HG03135 (cell line): Measurements from ENCODE around the gene RAB44.
"Not testable (repeated sequence)": the region's sequence is repeated elsewhere in the genome, so short reads cannot be mapped to it uniquely, and the experiment has no call there.

Experiments
- ATAC-seq: cut with Tn5 transposase; IDR thresholded peaks from one replicate; pipeline ENCODE4 v1.9.1; 2021; ENCODE audit warnings: mild to moderate bottlenecking, moderate library complexity; ENCODE audit not compliant: unreplicated experiment

RAB44 gene

DNA sequence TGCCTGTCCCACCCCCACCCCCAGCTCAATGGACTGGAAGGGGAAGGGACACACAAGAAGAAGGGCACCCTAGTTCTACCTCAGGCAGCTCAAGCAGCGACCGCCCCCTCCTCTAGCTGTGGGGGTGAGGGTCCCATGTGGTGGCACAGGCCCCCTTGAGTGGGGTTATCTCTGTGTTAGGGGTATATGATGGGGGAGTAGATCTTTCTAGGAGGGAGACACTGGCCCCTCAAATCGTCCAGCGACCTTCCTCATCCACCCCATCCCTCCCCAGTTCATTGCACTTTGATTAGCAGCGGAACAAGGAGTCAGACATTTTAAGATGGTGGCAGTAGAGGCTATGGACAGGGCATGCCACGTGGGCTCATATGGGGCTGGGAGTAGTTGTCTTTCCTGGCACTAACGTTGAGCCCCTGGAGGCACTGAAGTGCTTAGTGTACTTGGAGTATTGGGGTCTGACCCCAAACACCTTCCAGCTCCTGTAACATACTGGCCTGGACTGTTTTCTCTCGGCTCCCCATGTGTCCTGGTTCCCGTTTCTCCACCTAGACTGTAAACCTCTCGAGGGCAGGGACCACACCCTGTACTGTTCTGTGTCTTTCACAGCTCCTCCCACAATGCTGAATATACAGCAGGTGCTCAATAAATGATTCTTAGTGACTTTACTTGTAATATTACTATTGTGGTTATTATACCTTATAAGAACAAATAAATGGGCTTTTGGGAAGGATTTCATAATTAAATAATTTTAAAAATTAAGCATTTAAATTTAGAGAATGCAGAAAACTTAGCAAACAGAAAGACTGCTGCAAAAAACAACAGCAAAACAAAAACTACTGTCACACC lies 10.7 kb upstream of the RAB44 start:
- no peak for ATAC-seq

DNA sequence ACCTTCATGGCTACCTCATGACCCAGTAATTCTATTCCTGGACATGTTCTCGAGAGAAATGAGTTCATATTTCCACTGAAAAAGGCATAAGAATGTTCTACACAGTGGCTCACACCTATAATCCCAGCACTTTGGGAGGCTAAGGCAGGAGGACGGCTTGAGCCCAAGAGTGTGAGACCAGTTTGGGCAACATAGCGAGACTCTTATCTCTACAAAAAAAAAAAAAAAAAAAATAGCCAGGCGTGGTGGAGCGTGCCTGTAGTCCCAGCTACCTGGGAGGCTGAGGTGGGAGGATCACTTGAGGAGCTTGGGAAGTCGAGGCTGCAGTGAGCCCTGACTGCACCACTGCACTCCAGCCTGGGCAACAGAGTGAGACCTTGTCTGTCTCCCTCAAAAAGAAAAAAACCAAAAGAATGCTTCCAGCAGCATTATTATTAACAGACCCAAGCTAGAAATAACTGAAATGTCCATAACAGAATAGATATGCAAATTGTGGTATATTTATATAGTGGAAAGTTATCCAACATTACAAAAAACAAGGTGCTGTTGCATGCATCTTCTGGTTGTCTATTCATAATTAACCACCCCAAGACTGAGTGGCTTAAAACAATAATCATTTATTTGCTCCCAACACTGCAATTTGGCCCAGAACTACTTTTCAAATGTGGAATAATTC lies 9.4 kb upstream of the RAB44 start:
- ATAC-seq = no peak

DNA sequence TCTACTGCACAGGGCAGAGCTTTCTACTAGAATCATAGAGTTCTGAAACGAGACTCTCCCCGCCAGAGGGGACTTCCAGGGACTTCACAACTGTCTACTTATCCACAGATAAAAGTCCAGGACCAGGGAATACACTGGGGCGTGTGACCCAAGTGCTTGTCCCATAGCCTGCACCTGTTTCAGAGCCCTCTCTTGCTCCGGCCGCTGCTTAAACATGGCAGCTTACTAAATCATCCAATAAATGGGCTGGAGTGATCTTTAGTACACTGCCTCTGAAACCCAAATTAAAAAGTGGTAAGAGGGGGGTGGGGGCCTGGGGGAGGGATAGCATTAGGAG lies 8.9 kb upstream of the RAB44 start:
- no peak for ATAC-seq

DNA sequence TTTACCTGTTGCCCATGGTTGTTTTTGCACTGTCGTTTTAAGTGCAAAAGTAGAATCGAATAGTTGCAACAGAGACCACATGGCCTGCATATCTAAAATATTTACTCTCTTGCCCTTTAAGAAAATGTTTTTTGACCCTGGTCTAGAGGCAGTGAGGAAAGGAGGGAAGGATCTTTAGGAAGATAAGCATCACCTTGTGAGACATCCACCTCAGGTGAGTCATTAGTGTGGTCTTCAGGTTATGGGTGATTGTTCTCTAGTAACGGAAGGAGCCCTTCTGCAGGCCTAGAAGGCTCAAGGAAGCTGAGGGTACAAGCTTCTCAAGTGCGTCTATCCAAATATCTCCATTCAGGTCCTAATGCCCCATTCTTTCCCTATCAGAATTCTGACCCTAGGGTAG lies 6.6 kb upstream of the RAB44 start:
- ATAC-seq = no peak

DNA sequence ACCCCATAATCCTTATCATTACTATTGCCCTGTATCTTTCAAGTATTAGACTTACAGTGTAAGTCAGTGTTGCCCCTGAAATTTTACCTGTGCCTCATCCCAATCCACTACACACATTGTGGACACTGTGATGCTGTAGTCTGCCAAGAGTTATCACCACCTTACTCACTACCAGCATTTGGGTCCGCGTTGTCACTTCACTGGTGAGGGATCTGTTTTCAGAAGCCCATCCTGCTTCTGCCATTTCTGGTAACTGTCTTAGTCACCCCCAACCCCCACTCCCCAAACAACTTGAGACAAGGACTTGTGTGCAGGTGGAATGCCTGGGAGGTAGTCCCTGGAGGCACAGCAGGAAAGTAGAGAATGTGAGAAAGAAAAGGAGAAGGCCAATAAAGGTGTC lies 6.0 kb upstream of the RAB44 start:
- ATAC-seq = no peak

DNA sequence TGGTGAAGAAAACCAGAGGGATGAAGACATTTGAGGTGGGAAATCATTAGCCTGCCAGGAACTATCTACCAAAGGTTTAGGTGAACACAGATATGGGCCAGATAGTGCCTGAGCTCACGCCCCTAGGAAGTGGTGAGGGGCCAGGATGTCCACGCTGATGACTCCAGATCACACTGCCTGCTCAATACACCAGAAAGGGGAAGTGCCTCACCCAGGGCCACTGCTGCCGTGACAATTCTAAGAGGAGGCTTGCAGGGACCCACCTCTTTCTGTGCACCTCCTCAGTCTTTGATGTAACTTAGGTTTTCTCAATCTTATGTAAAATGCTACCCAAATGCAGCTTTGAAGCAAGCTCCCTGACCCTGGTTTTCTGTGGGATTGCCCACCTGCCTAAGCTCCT lies 5.4 kb upstream of the RAB44 start:
- ATAC-seq = no peak

DNA sequence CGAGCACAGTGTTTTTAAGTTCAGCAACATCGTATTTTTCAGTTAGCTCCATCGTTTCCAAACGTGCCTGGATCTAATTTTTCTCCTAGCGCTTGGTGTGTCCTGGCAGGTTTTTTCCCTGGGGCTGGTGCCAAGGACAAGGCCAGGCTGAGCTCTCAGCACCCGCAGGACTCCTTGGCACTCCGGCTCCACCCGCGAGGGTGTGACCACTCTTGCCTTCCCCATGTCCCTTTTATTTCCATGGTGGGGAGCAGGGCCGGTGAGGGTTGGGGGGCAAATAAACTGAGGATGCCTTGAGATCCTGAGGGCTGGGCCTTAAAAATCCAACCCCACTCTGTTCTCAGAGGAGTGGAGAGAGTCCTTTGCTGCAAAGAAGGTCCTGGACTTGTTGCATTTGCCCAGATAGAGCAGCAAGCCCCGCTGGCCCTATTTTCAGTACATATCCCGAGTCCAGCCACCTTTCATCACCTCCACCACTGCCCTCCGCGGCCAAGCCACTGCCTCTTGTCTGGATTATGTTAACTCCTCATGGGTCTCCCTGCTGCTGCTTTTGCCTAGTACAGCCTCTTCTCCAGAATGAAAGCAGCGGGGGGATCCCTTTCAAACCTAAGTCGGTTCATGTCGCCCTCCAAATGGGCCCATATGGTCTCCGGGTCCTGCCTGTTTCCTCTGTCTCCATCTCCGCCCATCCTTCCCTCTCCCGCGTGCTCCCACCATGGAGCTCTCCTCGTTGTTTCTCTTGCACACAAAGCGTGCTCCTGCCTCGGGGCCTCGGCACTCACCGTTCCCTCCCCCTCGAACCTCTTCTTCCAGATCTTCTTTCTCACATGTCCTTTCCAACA lies 4.5 kb upstream of the RAB44 start:
- ATAC-seq = no peak

DNA sequence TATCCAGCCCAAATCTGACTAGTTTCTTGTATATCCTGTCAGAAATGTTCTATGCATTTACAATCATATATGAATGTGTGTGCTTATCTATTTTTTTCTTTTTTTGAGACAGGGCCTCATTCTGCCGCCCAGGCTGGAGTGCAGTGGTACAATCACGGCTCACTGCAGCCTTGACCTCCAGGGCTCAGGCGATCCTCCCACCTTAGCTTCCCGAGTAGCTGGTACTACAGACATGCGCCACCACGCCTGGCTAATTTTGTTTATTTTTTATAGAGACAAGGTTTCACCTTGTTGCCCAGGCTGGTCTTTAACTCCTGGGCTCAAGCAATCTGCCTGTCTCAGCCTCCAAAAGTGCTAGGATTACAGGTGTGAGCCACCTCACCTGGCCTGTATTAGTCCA lies 3.0 kb upstream of the RAB44 start:
- no peak for ATAC-seq

DNA sequence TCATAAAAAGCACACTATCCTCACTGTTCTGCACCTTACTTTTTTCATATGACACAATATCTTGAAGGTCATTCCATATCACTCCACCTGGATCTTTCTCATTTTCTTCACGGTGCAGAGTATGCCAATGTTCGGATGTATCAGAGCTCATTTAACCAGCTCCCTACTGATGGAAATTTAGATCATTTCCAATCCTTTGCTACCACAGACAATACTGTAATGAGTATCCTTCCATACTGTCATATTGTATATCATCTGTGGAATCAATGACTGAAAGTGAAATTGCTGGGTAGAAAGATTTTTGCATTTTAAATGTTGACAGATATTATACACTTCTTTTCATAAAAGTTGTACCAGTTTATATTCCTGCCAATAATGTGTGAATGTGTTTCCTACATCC lies 2.2 kb upstream of the RAB44 start:
- ATAC-seq = no peak

DNA sequence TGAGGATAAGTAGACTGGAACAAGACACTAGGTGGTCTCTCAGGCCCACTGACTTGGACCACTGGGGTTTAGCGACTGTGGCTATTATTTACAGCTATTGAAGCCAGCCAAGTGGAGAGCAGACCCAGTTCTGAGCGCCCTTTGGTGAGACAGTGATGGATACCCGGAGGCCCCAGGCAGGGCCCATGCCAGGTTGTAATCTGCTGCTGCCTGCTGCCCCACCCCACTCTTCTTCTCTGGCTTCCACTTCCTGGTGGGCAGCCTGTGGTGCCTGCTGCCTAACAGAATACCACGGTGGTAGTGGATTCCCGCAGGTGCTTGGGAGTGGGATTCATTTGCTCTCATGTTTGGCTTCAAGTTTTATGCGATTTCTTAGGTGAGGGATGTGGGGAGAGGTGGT lies 570 bp downstream of the RAB44 start:
- ATAC-seq = no peak

DNA sequence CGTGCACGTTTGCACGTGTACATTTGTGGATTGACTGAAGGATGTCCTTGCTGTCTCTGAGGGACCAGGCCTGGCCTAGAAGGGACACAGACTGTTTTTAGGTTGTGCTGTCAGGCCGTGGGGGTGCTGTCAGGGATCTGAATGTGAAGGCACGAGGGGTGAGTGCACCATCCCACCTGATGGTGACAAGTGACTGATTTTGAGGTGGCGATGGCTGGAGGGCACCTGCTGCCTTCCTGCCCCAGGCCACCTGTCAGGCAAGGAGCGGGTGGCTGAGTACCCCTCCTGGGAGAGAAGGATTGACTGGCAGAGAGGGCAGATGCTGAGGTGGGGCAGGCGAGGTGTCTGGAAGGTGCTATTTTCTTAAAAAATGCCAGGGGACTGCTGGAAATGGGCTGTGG lies 1.2 kb downstream of the RAB44 start:
- ATAC-seq = no peak

DNA sequence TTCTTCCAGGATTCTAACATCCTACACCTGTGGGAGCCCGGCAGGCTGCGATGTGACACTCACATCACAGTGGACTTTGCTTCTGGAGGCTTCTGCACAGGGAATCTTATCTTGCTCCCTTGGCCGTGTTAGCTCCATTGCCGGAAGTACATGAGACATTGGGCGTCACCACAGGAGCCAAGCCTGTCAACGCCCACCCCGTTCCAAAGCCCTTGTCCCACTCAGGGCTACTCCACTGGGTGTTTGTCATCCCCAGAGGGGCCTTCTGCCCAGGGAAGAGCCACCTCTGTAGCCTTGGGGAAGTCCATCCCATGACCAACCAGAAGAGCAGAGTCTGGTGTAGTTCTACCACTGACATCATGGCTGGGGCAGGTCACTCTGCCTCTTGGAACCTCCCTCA lies 1.7 kb downstream of the RAB44 start:
- ATAC-seq = no peak

DNA sequence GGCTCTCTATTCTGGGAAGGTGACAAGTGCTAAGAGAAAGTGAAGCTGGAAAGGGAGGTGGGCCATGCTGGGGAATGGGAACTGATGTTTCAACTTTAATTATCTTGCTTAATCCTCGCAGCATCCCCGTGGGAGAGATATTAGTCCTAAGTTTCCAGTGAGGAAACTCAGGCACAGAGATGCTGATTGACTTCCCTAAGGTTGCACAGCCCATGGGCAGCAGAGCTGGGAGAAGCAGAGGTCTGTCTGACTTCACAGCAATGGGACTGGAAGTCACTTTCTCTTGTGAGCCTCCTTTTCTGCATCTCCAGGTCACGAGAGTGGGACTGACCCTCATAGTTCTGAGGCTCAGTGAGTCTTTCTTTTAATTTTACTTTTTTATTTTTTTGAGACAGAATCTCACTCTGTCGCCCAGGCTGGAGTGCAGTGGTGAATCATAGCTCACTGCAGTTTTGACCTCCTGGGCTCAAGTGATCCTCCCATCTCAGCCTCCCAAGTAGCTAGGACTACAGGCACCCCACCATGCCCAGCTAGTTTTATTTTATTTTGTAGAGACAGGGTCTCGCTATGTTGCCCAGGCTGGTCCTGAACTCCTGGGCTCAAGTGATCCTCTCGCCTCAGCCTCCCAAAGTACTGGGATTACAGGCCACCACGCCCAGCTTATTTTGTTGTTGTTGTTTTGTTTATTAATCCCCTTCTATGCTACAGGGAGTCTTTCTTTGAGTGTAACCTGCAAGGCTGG lies 2.6 kb downstream of the RAB44 start:
- ATAC-seq = no peak

DNA sequence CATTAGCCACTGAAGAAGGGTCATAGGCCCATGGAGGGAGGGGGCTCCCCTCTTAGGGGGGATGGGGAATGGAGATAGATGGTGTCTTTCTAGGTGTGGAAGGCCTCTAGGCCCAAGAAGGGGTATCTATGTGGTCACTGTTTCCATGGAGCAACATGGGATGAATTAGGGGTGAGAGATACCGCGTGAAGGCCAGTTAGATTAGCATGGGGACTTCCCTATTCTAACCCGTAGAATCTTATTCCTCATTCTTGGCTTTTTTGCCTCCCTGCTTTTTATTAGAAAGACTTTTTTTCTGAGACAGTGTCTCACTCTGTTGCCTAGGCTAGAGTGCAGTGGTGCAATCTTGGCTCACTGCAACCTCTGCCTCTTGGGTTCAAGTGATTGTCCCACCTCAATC lies 3.2 kb downstream of the RAB44 start:
- no peak for ATAC-seq

DNA sequence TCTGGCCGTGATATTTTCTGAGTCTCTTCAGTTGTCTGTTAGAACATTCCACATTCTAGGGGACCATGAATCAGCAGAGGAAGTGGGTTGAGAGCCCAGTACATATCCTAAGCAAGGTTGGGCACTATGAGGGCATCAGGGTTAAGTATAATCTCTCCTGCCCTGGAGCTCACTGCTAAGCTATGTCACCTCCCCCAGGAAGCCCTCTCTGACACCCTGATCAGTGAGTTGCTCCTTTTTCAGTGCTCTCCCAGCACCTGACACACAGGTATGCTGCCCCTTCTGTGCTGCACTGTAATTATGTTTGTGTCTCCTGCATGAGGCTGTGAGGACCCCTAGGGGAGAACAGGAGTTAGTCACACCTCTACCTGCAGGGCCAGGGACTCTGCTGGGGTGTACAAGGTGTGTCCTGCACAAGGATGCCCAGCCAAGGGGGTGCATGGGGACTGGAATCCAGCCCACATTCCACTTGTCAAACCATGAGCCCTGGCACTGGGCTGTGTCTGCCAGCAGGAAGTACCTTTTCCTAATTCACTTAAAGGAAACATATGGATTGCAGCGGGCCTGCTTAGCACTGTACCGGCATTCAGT lies 3.9 kb downstream of the RAB44 start:
- ATAC-seq = no peak

DNA sequence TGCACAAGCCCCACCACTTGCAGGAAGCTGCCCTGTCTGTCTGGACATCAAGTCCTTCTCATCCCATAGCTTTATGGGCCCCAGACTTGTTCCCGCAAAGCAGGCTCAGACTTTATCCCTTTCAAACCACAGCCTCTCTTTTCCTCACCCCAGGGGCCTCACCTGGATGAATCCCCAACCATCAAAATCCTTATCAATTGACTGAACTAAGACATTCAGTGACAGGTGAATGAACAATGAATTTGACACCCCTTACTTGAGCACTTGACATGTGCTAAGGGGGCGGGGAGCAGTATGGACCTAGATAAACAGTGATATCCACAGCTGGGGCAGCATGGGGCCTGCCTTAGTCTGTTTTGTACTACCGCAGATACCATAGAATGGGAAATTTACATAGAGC lies 5.0 kb downstream of the RAB44 start:
- ATAC-seq = no peak

DNA sequence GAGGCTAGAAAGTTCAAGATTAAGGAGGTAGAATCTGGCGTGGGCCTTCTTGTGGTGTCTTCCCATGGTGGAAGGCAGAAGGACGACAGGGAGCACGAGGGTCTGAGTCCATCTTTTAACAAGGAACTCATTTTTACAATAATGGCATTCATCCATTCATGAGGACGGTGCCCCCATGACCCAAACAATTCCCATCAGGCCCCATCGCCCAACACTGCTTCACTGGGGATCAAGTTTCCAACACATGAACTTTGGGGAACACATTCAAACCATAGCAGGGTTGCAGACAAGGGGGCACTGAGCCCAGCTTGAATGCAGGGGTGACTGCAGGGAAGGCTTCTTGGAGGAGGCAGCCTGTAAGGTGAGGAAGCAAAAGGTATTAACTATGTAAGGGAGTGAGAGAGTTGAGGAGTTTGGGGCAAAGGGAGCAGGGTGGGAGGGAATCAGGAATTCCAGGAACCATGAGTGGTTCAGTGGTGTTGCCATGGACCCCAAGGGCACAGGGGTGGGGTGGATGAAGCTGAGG lies 5.5 kb downstream of the RAB44 start:
- no peak for ATAC-seq

DNA sequence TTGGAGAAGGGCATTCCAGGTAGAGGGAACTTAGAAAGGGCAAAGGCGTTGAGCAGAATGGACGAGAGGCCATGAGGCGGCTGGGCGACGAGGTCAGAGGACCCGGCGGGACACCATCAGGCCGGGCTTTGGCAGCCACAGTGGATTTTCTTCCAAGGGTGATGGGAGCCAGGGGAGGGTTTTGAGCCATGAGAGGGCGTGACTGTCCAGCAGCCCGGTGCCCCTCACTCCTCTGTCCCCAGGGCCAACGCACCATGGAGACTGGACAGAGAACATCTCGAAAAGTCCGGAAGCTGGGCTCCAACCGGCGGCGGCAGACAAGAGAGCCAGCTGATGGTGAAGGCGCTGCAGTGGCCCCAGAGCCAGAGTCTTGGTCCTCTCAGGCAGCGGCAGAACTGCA lies 6.4 kb downstream of the RAB44 start:
- no peak for ATAC-seq

DNA sequence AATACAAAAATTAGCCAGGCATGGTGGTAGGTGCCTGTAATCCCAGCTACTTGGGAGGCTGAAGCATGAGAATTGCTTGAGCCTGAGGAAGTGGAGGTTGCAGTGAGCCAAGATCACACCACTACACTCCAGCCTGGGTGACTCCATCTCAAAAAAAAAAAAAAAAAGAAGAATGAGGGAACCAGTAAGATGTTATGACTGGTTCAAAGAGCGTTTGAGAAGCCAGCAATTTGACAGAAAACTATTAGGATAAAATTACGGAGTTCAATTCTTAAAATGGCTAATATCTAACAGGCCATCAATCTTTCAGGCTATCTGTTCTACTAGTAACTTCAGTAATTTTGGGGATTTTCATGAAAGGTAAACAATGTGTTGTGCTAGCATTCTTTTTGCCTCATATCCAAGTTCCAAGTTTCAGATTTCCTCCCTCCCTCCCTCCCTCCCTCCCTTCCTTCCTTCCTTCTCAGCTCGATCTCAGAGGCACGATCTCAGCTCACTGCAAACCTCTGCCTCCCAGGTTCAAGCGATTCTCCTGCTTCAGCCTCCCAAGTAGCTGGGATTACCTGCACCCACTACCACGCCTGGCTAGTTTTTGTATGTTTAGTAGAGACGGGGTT lies 7.4 kb downstream of the RAB44 start:
- ATAC-seq = not testable (repeated sequence)

DNA sequence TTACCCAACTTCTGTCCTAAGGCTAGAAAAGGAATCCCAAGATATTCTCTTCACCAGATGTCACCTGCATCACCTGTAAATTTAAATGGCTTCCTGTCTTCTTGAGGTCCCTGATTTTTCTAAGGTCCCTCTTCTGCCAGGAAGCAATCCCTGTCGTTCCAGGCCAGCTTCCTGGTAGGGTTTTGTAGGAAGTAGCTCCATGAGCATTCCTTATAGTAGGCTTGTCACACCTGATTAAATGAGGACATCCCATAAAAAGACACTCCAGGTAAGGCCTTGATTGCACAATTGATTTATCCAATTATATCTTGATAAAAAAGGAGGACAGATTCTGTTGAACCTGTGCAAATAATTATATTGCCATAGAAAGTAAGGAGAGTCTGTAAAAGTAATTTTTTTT lies 8.7 kb downstream of the RAB44 start:
- ATAC-seq = no peak
